Neutrophil (primary cell): Measurements from ENCODE around the gene CLDN8.

Experiments
- H3K27ac ChIP-seq: fragments of 200-600 bp; sonication (generic); 2 replicates; pipeline ENCODE4 v1.5.1; 2016; ENCODE audit warnings: mild to moderate bottlenecking, moderate library complexity
- H3K27me3 ChIP-seq: fragments of 200-600 bp; sonication (generic); 2 replicates; pipeline ENCODE4 v1.6.0; 2016; ENCODE audit warnings: mild to moderate bottlenecking
- H3K36me3 ChIP-seq: fragments of 200-600 bp; sonication (generic); 2 replicates; pipeline ENCODE4 v1.5.1; 2017
- H3K4me1 ChIP-seq, 2 experiments: fragments of 200-600 bp in 1 of 2; sonication (generic) in 1 of 2; 1 replicate in 1 of 2; 2 replicates in 1 of 2; pipeline versions ENCODE4 v1.5.1 to v1.6.1; 2013 to 2016; ENCODE audit warnings: low read depth in 1 of 2, low read length in 1 of 2, mild to moderate bottlenecking in 1 of 2, moderate library complexity in 1 of 2; ENCODE audit not compliant: control insufficient read depth in 1 of 2, insufficient read depth in 1 of 2
- H3K4me3 ChIP-seq, 2 experiments: fragments of 200-600 bp in 1 of 2; sonication (generic) in 1 of 2; 1 replicate in 1 of 2; 2 replicates in 1 of 2; pipeline ENCODE4 v1.5.1; 2013 to 2016; ENCODE audit warnings: low read depth in 1 of 2, low read length in 1 of 2, mild to moderate bottlenecking in 1 of 2, moderate library complexity in 1 of 2
- H3K9me3 ChIP-seq: fragments of 200-600 bp; sonication (generic); 2 replicates; pipeline ENCODE4 v1.5.1; 2016
- TF ChIP-seq, protein P1 (sequence below): fragments of 200-600 bp; sonication (generic); IDR thresholded peaks from 2 replicates; pipeline ENCODE4 v1.5.1; 2016; ENCODE audit warnings: antibody characterized with exemption

CLDN8 gene

DNA sequence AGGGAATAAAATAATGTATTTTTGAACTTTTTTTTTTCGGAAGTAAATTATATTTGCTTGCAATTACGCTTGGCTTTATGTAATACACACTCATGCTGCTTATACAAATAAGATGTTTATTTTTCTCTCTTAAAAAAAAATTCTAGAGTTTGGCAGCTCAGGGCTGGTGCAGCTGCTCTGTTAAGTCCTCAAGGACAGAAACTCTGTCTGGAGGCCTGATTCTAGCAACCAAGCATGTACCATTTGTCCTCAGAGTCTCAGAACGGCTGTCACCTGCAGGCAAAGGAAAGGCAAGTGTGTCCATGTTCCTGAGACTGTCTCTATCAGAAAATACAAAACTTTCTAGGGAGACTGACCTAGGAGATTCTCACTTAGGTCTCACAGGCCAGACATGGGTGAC, 26.1 kb downstream of the CLDN8 start:
- H3K9me3 ChIP-seq = no peaks in the 10 kb centered on the region
- H3K27me3 ChIP-seq = no peaks in the 10 kb centered on the region
- H3K36me3 ChIP-seq = no peaks in the 10 kb centered on the region
- H3K27ac ChIP-seq = no peak overlapping the region
- H3K4me1 ChIP-seq = no peaks in the 10 kb centered on the region
- no peak overlapping the region for H3K4me3 ChIP-seq
- TF ChIP-seq, protein P1, sequence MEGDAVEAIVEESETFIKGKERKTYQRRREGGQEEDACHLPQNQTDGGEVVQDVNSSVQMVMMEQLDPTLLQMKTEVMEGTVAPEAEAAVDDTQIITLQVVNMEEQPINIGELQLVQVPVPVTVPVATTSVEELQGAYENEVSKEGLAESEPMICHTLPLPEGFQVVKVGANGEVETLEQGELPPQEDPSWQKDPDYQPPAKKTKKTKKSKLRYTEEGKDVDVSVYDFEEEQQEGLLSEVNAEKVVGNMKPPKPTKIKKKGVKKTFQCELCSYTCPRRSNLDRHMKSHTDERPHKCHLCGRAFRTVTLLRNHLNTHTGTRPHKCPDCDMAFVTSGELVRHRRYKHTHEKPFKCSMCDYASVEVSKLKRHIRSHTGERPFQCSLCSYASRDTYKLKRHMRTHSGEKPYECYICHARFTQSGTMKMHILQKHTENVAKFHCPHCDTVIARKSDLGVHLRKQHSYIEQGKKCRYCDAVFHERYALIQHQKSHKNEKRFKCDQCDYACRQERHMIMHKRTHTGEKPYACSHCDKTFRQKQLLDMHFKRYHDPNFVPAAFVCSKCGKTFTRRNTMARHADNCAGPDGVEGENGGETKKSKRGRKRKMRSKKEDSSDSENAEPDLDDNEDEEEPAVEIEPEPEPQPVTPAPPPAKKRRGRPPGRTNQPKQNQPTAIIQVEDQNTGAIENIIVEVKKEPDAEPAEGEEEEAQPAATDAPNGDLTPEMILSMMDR = no peak

GRCh38 chr21:30186242-30186641, 29.7 kb downstream of the CLDN8 start:
- Histone ChIP-seq H3K4me3 (no peak overlapping the region), H3K27me3 (no peaks in the 10 kb centered on the region), H3K36me3 (no peaks in the 10 kb centered on the region), H3K27ac (no peak overlapping the region), H3K4me1 (no peaks in the 10 kb centered on the region), H3K9me3 (no peaks in the 10 kb centered on the region)
- TF ChIP-seq, protein P1 = no peak

GRCh38 chr21:30168086-30168485, 47.8 kb downstream of the CLDN8 start:
- TF ChIP-seq, protein P1 = no peak
- Histone ChIP-seq H3K9me3 (no peaks in the 10 kb centered on the region), H3K36me3 (no peaks in the 10 kb centered on the region), H3K27ac (no peak overlapping the region), H3K27me3 (no peaks in the 10 kb centered on the region), H3K4me1 (no peaks in the 10 kb centered on the region), H3K4me3 (no peak overlapping the region)

- H3K4me1 ChIP-seq = no peaks in the 10 kb centered on the region
- H3K27ac ChIP-seq = no peak within 1 kb of the TSS
- H3K4me3 ChIP-seq = no peak within 1 kb of the TSS
- H3K27me3 ChIP-seq = no peaks in the 10 kb centered on the region
- TF ChIP-seq, protein P1 = no peak
- no peaks in the 10 kb centered on the region for H3K9me3 ChIP-seq
- no peaks in the 10 kb centered on the region for H3K36me3 ChIP-seq
Observed at GRCh38 chr21:30166705-30167104, 49.2 kb downstream of the CLDN8 start, which contains the start of gene CLDN17. Gene CLDN17 (minus strand): TSS chr21:30166805. CDS start chr21:30166617, 188 bp downstream.

GRCh38 chr21:30166171-30166570, 49.7 kb downstream of the CLDN8 start:
- Histone ChIP-seq H3K9me3 (no peaks in the 10 kb centered on the region), H3K27me3 (no peaks in the 10 kb centered on the region), H3K36me3 (no peaks in the 10 kb centered on the region), H3K4me1 (no peaks in the 10 kb centered on the region), H3K4me3 (no peak overlapping the region), H3K27ac (no peak overlapping the region)
- TF ChIP-seq, protein P1 = no peak

GRCh38 chr21:30164796-30165195, 51.1 kb downstream of the CLDN8 start:
- Histone ChIP-seq H3K27ac (no peak overlapping the region), H3K27me3 (no peaks in the 10 kb centered on the region), H3K4me1 (no peaks in the 10 kb centered on the region), H3K36me3 (no peaks in the 10 kb centered on the region), H3K4me3 (no peak overlapping the region), H3K9me3 (no peaks in the 10 kb centered on the region)
- TF ChIP-seq, protein P1 = no peak
